ENCODE measurements around the gene HACD1.

Gene HACD1

GRCh38 chr10:17578603-17579002, 38.6 kb downstream of the HACD1 start:
- ATAC-seq: no peak

GRCh38 chr10:17576768-17577167, 40.4 kb downstream of the HACD1 start:
- no peak for ATAC-seq

- no peak for ATAC-seq
Observed at GRCh38 chr10:17564911-17565310, 52.3 kb downstream of the HACD1 start.

GRCh38 chr10:17563452-17563851, 53.7 kb downstream of the HACD1 start:
- ATAC-seq: no peak

GRCh38 chr10:17562614-17563013, 54.6 kb downstream of the HACD1 start:
- no peak for ATAC-seq

- no peak for ATAC-seq
Observed at GRCh38 chr10:17561111-17561510, 56.1 kb downstream of the HACD1 start.

- no peak for ATAC-seq
Observed at GRCh38 chr10:17557459-17557858, 59.7 kb downstream of the HACD1 start.

- ATAC-seq: no peak
Observed at GRCh38 chr10:17548770-17549169, 68.4 kb downstream of the HACD1 start.

- no peak for ATAC-seq
Observed at GRCh38 chr10:17548162-17548561, 69.0 kb downstream of the HACD1 start.

- ATAC-seq: no peak
Observed at GRCh38 chr10:17547060-17547459, 70.1 kb downstream of the HACD1 start.

GRCh38 chr10:17544465-17544864, 72.7 kb downstream of the HACD1 start:
- ATAC-seq: no peak

All from activated CD4-positive, CD25-positive, alpha-beta regulatory T cell treated with anti-CD3 and anti-CD28 coated beads, Interleukin-2, amount 50 U/mL, for 24 hours (primary cell).